Activated T-cell treated with anti-CD3 and anti-CD28 coated beads, Interleukin-2, amount 50 U/mL, for 72 hours (primary cell): ENCODE results near the gene ELFN2. TPM values are rescaled to one million over a fixed set of nuclear protein-coding genes. Genes with fewer than 3 reads are reported as not detected.
A peak's percentile ranks its signal among the peaks of the same experiment; 100 is the strongest.

ENCODE experiments used
- ATAC-seq, 2 donors: fragments of 150-1000 bp; cut with Tn5 transposase; replicated peaks in 1 of 2; 2 replicates each; pipeline ENCODE4 v1.10.0; 2021; ENCODE audit warnings: moderate library complexity in 2 of 2, mild to moderate bottlenecking in 1 of 2
- DNase-seq, 2 donors: peaks; one replicate each; pipeline ENCODE4 v3.0.0; 2021 to 2022; ENCODE audit warnings: mixed read lengths in 1 of 2
- H3K27ac Mint-ChIP-seq: one replicate; pipeline ENCODE4 v1.8.0; 2022; ENCODE audit warnings: mild to moderate bottlenecking, moderate library complexity, mixed read lengths
- H3K27me3 Mint-ChIP-seq: one replicate; pipeline ENCODE4 v1.8.0; 2022; ENCODE audit warnings: low read depth, mixed read lengths
- H3K36me3 Mint-ChIP-seq, 2 donors: one replicate each; pipeline ENCODE4 v1.8.0; 2022; ENCODE audit warnings: mixed read lengths in 2 of 2, mild to moderate bottlenecking in 1 of 2; ENCODE audit not compliant: insufficient read depth in 2 of 2
- H3K4me1 Mint-ChIP-seq: one replicate; pipeline ENCODE4 v1.8.0; 2022; ENCODE audit warnings: low read depth, mixed read lengths
- H3K4me3 Mint-ChIP-seq, 2 donors: one replicate each; pipeline ENCODE4 v1.8.0; 2022; ENCODE audit warnings: mild to moderate bottlenecking in 2 of 2, mixed read lengths in 2 of 2, moderate library complexity in 2 of 2
- H3K9me3 Mint-ChIP-seq, 2 donors: one replicate each; pipeline ENCODE4 v1.8.0; 2022; ENCODE audit warnings: mixed read lengths in 2 of 2
- total RNA-seq, 2 donors: library from RNA; stranded (reverse); gene quantifications; one replicate each; pipeline ENCODE4 v1.2.3, GENCODE V29; 2022

ELFN2 gene
- total RNA-seq, 2 donors from 2014 or later = 0.58 to 0.62 TPM

- Mint-ChIP-seq H3K36me3 (peaks cover 3 to 6% of the 10 kb centered on the region in 2 donors), H3K27me3 (peaks cover 57% of the 10 kb centered on the region), H3K27ac (no peak overlapping the region), H3K4me3 (no peak overlapping the region), H3K4me1 (peaks cover 35% of the 10 kb centered on the region), H3K9me3 (peaks cover 0 to 2% of the 10 kb centered on the region in 2 donors)
- DNase-seq (peak; percentile 64 to 66), ATAC-seq (peak; percentile 23 to 24)
Measured at GRCh38 chr22:37428649-37429586, 1.6 kb upstream of the ELFN2 start.

DNA sequence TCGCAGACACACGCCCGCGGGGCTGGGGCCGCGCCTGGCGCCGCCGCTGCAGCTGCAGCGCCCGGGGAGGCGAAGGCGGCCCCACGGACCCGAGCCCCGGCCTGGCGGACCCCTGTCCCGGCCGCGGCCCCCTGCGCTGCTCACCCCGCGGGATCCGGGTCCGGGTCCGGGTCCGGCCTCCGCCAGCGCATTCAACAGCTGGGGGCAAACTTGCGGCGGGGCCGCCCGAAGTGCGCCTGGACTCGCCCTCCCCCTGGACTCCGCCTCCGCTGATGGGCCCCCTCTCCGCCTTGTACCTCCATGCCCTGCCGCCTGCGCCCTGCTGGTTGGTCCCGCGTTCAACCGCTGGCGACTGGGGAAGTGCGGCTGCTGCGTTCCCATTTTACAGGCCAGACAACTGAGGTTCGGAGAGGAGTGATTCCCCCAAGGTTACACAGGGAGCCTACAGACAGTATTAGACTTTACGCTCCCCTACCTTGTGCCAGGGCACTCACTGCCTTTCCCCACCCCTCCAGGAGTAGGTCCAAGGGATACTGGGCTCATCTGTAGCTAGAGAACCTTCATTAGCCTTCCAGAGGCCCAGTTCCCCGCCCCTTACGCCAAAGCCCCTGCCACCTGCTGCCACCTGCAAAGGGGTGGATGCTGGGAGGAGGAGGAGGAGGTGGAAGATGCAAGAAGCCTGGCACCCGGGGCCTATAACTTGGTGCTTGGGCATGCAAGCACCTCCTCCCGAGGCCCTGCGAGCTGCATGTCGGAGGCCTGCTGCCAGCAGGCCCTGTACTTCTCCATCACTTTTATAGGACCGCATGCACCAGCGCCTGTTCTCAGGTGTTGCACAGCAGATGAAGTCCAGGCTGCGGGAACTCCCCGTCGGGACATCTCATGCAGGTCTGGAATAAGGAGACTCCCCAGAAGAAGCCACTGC is 694 bp upstream of the ELFN2 start:
- Mint-ChIP-seq H3K9me3 (peaks cover 0 to 2% of the 10 kb centered on the region in 2 donors), H3K27ac (no peak overlapping the region), H3K36me3 (peaks cover 3 to 6% of the 10 kb centered on the region in 2 donors), H3K4me1 (peaks cover 35% of the 10 kb centered on the region), H3K4me3 (peak overlapping the region; percentile 55 to 73), H3K27me3 (peaks cover 57% of the 10 kb centered on the region)
- no peak for DNase-seq
- no peak for ATAC-seq

DNA sequence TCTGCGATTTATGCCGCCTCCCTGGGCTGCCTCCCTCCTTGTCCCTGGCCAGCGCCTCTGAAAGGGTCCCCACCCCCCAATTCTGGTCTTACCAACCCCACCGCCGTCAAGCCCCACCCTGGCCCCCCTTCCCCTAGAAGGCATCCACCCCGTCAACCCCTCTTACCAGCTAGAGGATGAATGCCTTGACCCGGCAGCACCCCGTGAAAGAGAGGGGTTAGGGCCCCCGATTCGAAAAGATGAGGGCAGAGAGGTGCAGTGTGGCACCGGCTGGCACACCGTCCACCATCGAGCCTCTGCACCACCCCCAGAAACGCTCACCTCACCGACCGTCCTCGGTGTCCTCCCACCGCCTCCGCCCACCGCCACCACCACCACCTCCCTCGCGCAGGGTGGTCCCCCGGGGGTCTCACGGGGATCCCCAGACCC is 559 bp downstream of the ELFN2 start:
- H3K36me3 Mint-ChIP-seq = no peaks in the 10 kb centered on the region
- peak overlapping the region; percentile 25 to 58 for H3K4me3 Mint-ChIP-seq
- DNase-seq = no peak
- H3K9me3 Mint-ChIP-seq = no peaks in the 10 kb centered on the region
- ATAC-seq = no peak
- peaks cover 28% of the 10 kb centered on the region for H3K4me1 Mint-ChIP-seq
- peaks cover 63% of the 10 kb centered on the region for H3K27me3 Mint-ChIP-seq
- no peak overlapping the region for H3K27ac Mint-ChIP-seq

DNA sequence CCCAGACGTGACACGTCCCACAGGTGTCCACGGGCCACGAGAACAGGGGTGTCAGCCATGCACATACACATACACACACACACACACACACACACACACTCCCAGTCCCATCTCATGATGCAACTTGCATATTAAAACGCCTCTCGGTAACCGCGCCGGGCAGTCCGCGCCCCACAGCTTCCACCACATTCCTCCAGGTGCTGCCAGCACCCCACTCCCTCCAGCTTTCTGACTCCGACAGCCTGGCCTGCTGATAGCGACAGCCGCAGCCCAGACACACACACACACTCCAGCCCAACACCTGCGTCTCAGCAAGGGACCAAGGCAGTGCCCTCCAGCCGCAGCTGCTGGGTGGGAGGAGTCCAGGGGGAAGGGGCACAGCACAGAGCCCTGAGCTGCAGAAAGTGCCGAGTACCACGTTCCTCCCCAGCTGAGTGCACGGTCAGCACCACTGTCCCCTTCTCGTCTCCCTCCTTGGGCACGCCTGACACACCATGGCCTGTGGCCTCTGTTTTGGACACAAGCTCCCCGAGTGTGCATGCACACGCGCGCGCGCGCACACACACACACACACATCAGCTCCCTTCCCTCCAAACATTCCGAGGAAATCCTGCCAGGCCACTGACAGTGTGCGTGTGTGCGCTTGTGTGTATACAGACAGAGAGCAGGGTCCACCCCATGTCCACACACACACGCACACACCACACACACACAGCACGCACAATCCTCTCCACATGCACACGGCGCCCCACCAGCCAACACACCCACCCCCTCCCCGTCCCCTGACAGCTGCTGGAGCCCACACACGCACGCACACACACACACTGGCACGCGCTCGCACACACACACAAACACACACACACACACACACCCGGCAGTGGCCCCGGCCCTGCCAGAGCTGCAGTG is 1.2 kb downstream of the ELFN2 start:
- Mint-ChIP-seq H3K4me3 (peak overlapping the region in 1 of 2 donors; percentile 58), H3K36me3 (no peaks in the 10 kb centered on the region), H3K27me3 (peaks cover 65% of the 10 kb centered on the region), H3K9me3 (no peaks in the 10 kb centered on the region), H3K4me1 (peaks cover 22% of the 10 kb centered on the region), H3K27ac (no peak overlapping the region)
- ATAC-seq (no peak), DNase-seq (no peak)

GRCh38 chr22:37425369-37425768 is 1.9 kb downstream of the ELFN2 start:
- Mint-ChIP-seq H3K4me1 (peaks cover 19% of the 10 kb centered on the region), H3K36me3 (no peaks in the 10 kb centered on the region), H3K9me3 (no peaks in the 10 kb centered on the region), H3K4me3 (peak overlapping the region in 1 of 2 donors; percentile 10), H3K27me3 (peaks cover 65% of the 10 kb centered on the region), H3K27ac (no peak overlapping the region)
- no peak for ATAC-seq
- DNase-seq = no peak

DNA sequence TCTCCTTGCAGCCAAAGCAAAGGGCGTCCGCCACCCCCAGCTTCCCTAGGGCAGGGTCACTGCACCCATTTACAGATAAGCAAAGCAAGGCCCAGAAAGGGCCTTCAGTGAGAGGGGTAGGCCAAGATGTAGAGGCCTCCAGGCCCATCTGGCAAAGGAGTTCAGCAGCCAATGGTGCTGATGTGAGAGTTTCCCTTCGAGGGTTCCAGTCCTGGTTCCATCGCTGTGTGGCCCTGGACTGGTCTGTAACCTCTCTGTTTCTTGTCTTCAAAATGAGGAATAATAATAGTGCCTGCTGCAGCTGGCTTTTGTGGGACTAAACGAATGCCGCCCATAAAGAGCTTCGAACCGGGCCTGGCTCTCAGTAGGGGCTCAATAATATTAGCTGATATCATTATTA is 4.0 kb downstream of the ELFN2 start:
- ATAC-seq = no peak
- peaks cover 74% of the 10 kb centered on the region for H3K27me3 Mint-ChIP-seq

GRCh38 chr22:37421468-37421877 is 5.8 kb downstream of the ELFN2 start:
- Mint-ChIP-seq H3K27me3 (peaks cover 81% of the 10 kb centered on the region), H3K27ac (no peak overlapping the region), H3K9me3 (no peaks in the 10 kb centered on the region), H3K36me3 (no peaks in the 10 kb centered on the region), H3K4me1 (peaks cover 30% of the 10 kb centered on the region), H3K4me3 (no peak overlapping the region)
- ATAC-seq = no peak
- DNase-seq = no peak

More for the DNA sequence above, 4.0 kb downstream of the ELFN2 start:
- Mint-ChIP-seq H3K9me3 (no peaks in the 10 kb centered on the region), H3K27ac (no peak overlapping the region), H3K4me1 (peaks cover 21% of the 10 kb centered on the region), H3K36me3 (no peaks in the 10 kb centered on the region), H3K4me3 (no peak overlapping the region)
- DNase-seq = no peak

DNA sequence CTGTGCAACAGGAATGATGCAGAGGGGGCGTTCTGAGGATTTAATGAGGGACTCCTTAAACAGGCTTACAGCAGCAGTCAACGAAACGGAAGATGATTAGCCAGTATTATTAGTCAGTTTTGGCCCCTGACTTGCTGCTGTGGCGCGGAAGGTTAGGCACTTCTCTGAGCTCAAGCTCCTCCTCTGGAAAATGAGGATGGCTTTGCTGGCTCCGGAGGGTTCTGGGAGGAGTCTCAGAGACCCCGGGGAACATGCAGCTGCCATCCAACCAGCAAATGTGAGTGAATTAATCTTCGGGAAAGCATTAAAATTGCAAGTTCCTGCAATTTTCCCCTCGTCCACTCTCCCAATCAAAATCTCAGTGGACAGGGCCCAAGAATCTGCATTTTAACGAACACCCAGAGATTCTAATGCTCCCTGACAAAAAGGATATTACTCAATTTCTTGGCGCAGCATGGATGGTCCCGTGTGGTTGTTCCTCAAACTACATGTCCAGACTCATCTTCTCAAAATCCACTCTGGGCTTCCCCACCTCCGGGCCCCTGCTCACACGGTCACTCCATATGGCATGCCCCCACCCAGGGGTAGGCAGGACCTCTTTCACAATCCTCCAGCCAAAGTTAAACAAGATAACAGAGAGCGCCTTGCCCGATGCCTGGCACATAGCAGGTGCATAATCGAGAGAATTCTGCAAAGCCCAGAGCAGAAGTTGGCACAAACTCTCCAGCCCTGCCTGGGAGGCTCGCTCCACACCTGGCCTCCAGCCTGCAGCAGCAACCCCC is 6.4 kb downstream of the ELFN2 start:
- Mint-ChIP-seq H3K9me3 (no peaks in the 10 kb centered on the region), H3K36me3 (no peaks in the 10 kb centered on the region), H3K4me1 (peaks cover 35% of the 10 kb centered on the region), H3K27ac (no peak overlapping the region), H3K4me3 (peak overlapping the region; percentile 82 to 90), H3K27me3 (peaks cover 80% of the 10 kb centered on the region)
- no peak for ATAC-seq
- no peak for DNase-seq

DNA sequence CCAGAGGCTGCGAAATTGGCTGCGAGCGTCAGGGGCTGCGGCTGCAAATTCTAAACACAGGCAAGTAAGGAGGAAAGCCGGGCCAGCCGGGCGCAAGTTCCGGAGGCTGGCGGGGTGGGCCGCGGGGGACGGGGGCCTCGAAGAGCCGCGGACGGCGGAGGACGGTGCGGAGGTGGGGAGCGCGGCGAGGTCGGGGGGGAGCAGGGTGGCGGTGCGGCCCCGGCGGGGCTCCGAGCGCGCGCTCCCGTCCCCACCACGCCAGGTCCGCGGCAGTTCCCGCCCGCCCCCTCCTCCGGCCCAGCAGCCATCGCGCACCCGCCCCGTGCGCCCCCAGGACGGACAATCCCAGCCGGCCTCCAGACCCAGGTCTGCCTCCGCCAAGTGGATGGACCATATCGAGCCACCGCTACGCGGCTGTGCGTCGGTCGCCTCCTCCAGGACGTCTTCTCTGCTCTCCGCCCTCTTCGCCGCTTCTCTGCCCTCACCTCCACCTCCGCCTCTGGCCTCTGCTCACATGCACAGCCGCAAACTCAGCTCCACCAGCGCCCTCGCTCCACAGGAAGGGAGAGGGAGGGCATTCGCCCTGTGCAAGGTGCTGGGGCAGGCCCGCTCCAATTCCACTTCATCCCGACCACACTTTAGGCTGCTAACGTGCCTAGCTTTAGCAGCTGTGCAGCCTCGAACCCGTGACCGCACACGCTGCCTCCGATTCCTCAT is 7.2 kb downstream of the ELFN2 start:
- H3K36me3 Mint-ChIP-seq = no peaks in the 10 kb centered on the region
- DNase-seq = peak; percentile 35 to 43
- peak; percentile 54 to 62 for ATAC-seq
- H3K4me1 Mint-ChIP-seq = peaks cover 35% of the 10 kb centered on the region
- H3K4me3 Mint-ChIP-seq = peak overlapping the region; percentile 82 to 90
- no peaks in the 10 kb centered on the region for H3K9me3 Mint-ChIP-seq
- no peak overlapping the region for H3K27ac Mint-ChIP-seq
- peaks cover 73% of the 10 kb centered on the region for H3K27me3 Mint-ChIP-seq

GRCh38 chr22:37419370-37419968 is 7.8 kb downstream of the ELFN2 start:
- ATAC-seq (peak; percentile 12 to 21), DNase-seq (no peak)
- peak overlapping the region; percentile 29 to 66 for H3K4me3 Mint-ChIP-seq
- no peaks in the 10 kb centered on the region for H3K9me3 Mint-ChIP-seq
- H3K27ac Mint-ChIP-seq = no peak overlapping the region
- peaks cover 35% of the 10 kb centered on the region for H3K4me1 Mint-ChIP-seq
- no peaks in the 10 kb centered on the region for H3K36me3 Mint-ChIP-seq
- H3K27me3 Mint-ChIP-seq = peaks cover 66% of the 10 kb centered on the region
